GM21737 (cell line): ENCODE data around the gene U2AF1L4.
"Not testable (repeated sequence)": the region's sequence is repeated elsewhere in the genome, so short reads cannot be mapped to it uniquely, and the experiment has no call there.

Experiments used
- ATAC-seq: cut with Tn5 transposase; IDR thresholded peaks from one replicate; pipeline ENCODE4 v1.9.1; 2021; ENCODE audit warnings: mild to moderate bottlenecking, moderate library complexity; ENCODE audit not compliant: unreplicated experiment

The U2AF1L4 gene

GRCh38 chr19:35781650-35782049 is 36.4 kb upstream of the U2AF1L4 start:
- ATAC-seq = no peak

GRCh38 chr19:35780717-35781116 is 35.5 kb upstream of the U2AF1L4 start:
- ATAC-seq = no peak

GRCh38 chr19:35780058-35780457 is 34.8 kb upstream of the U2AF1L4 start:
- no peak for ATAC-seq

GRCh38 chr19:35779033-35779432 is 33.8 kb upstream of the U2AF1L4 start:
- no peak for ATAC-seq

GRCh38 chr19:35777961-35778360 is 32.7 kb upstream of the U2AF1L4 start:
- ATAC-seq = no peak

GRCh38 chr19:35777086-35777841 is 32.0 kb upstream of the U2AF1L4 start:
- ATAC-seq = no peak

- no peak for ATAC-seq
Measured at GRCh38 chr19:35776102-35776788, 31.0 kb upstream of the U2AF1L4 start.

- ATAC-seq = peak; percentile 94
Measured at GRCh38 chr19:35775298-35776101, 30.3 kb upstream of the U2AF1L4 start, which contains the start of gene ARHGAP33. ARHGAP33 (plus strand) TSS chr19:35775564; CDS start chr19:35775659, 95 bp downstream.

- ATAC-seq = no peak
Measured at GRCh38 chr19:35775046-35775297, 29.8 kb upstream of the U2AF1L4 start.

GRCh38 chr19:35774274-35775045 is 29.2 kb upstream of the U2AF1L4 start:
- ATAC-seq = no peak

GRCh38 chr19:35773020-35773806 is 28.0 kb upstream of the U2AF1L4 start:
- ATAC-seq = no peak

- not testable (repeated sequence) for ATAC-seq
Measured at GRCh38 chr19:35772362-35772761, 27.1 kb upstream of the U2AF1L4 start.

- no peak for ATAC-seq
Measured at GRCh38 chr19:35768082-35768421, 22.8 kb upstream of the U2AF1L4 start.

- no peak for ATAC-seq
Measured at GRCh38 chr19:35767288-35768081, 22.3 kb upstream of the U2AF1L4 start.

- ATAC-seq = no peak
Measured at GRCh38 chr19:35766571-35767104, 21.4 kb upstream of the U2AF1L4 start.

GRCh38 chr19:35764432-35765315 is 19.5 kb upstream of the U2AF1L4 start:
- ATAC-seq = no peak

GRCh38 chr19:35760711-35761349 is 15.6 kb upstream of the U2AF1L4 start:
- no peak for ATAC-seq

- ATAC-seq = no peak
Measured at GRCh38 chr19:35759697-35760096, 14.5 kb upstream of the U2AF1L4 start.
